Liver (tissue), 9 donors: ENCODE measurements around the gene PYDC1. TPM values are rescaled to one million over a fixed set of nuclear protein-coding genes. Genes with fewer than 3 reads are reported as not detected.

Experiments
- DNase-seq: peaks from one replicate; pipeline ENCODE4 v3.0.0-alpha.2; 2017; ENCODE audit warnings: low spot score
- H3K27ac ChIP-seq, 2 donors: one replicate each; pipeline ENCODE4 v1.7.0; 2013; ENCODE audit warnings: inconsistent platforms in 2 of 2, low read length in 2 of 2, control low read depth in 1 of 2, low read depth in 1 of 2, mild to moderate bottlenecking in 1 of 2
- H3K27me3 ChIP-seq, 4 donors: one replicate each; pipeline versions ENCODE4 v1.6.1 to v1.7.0; 2013; ENCODE audit warnings: low read length in 3 of 4, inconsistent platforms in 1 of 4, mild to moderate bottlenecking in 1 of 4, moderate library complexity in 1 of 4; ENCODE audit not compliant: control insufficient read depth in 4 of 4, insufficient read depth in 4 of 4
- H3K36me3 ChIP-seq, 4 donors: one replicate each; pipeline versions ENCODE4 v1.6.1 to v1.7.0; 2013; ENCODE audit warnings: low read length in 3 of 4, mild to moderate bottlenecking in 3 of 4, low read depth in 1 of 4, moderate library complexity in 1 of 4; ENCODE audit not compliant: control insufficient read depth in 4 of 4, insufficient read depth in 3 of 4
- H3K4me1 ChIP-seq, 4 donors: one replicate each; pipeline versions ENCODE4 v1.6.1 to v1.7.0; 2013; ENCODE audit warnings: low read length in 3 of 4, mild to moderate bottlenecking in 3 of 4, moderate library complexity in 1 of 4; ENCODE audit not compliant: control insufficient read depth in 4 of 4, insufficient read depth in 4 of 4
- H3K4me3 ChIP-seq, 3 donors: one replicate each; pipeline versions ENCODE4 v1.6.1 to v1.7.0; 2013; ENCODE audit warnings: low read length in 3 of 3, control low read depth in 1 of 3, low read depth in 1 of 3, mild to moderate bottlenecking in 1 of 3
- H3K9ac ChIP-seq, 2 donors: one replicate each; pipeline ENCODE4 v1.7.0; 2013; ENCODE audit warnings: low read length in 2 of 2, mild to moderate bottlenecking in 2 of 2, moderate library complexity in 2 of 2, control low read depth in 1 of 2, low read depth in 1 of 2
- H3K9me3 ChIP-seq, 4 donors: one replicate each; pipeline versions ENCODE4 v1.6.1 to v1.7.0; 2013; ENCODE audit warnings: low read length in 3 of 4; ENCODE audit not compliant: control insufficient read depth in 4 of 4
- EGR1 ChIP-seq, 2 donors: IDR thresholded peaks; 2 replicates each; pipeline ENCODE4 v1.6.1; 2016 to 2018; ENCODE audit warnings: antibody characterized with exemption in 2 of 2, low read depth in 2 of 2
- FOXA1 ChIP-seq: IDR thresholded peaks from 2 replicates; pipeline ENCODE4 v1.6.1; 2016; ENCODE audit warnings: antibody characterized with exemption
- FOXA2 ChIP-seq: IDR thresholded peaks from 2 replicates; pipeline ENCODE4 v1.6.1; 2016; ENCODE audit warnings: antibody characterized with exemption
- HNF4G ChIP-seq: IDR thresholded peaks from 2 replicates; pipeline ENCODE4 v1.6.1; 2016; ENCODE audit warnings: antibody characterized with exemption
- JUND ChIP-seq, 2 donors: IDR thresholded peaks; 2 replicates each; pipeline ENCODE4 v1.6.1; 2016; ENCODE audit warnings: antibody characterized with exemption in 2 of 2
- NR2F2 ChIP-seq: IDR thresholded peaks from 2 replicates; pipeline ENCODE4 v1.6.1; 2016; ENCODE audit warnings: antibody characterized with exemption
- RAD21 ChIP-seq, 2 donors: IDR thresholded peaks; 2 replicates each; pipeline ENCODE4 v1.6.1; 2016; ENCODE audit warnings: antibody characterized with exemption in 2 of 2, mild to moderate bottlenecking in 2 of 2
- REST ChIP-seq: IDR thresholded peaks from 2 replicates; pipeline ENCODE4 v1.6.1; 2016; ENCODE audit warnings: antibody characterized with exemption, mild to moderate bottlenecking
- SP1 ChIP-seq: IDR thresholded peaks from 2 replicates; pipeline ENCODE4 v1.6.1; 2018; ENCODE audit warnings: antibody characterized with exemption, mild to moderate bottlenecking
- TAF1 ChIP-seq: conservative IDR thresholded peaks from 2 replicates; pipeline ENCODE4 v1.6.1; 2016; ENCODE audit warnings: antibody characterized with exemption, mild to moderate bottlenecking
- YY1 ChIP-seq: IDR thresholded peaks from 2 replicates; pipeline ENCODE4 v1.6.1; 2016; ENCODE audit warnings: antibody characterized with exemption, mild to moderate bottlenecking
- WGBS: extraction: QIAGEN DNeasy Blood & Tissue Kit; methylation state at CpG from one replicate; pipeline ENCODE4 v1.1.7; 2013; 5-methylcytosine and 5-hydroxymethylcytosine counted together
- polyA plus RNA-seq, 2 donors: library from polyadenylated mRNA; stranded (reverse) in 1 of 2; unstranded in 1 of 2; fragments of 200-250 nt in 1 of 2; fragments of >200 nt in 1 of 2; fragmentation: Nextera tagmentation in 1 of 2; extraction: Ambion mirVana in 1 of 2; gene quantifications; one replicate each; pipeline versions ENCODE4 v1.2.1 to v1.2.3, GENCODE V29; 2013 to 2015
- total RNA-seq, 2 donors: library from RNA; depleted of rRNA; stranded (reverse); fragments of >200 nt; gene quantifications; one replicate each; pipeline ENCODE4 v1.2.3, GENCODE V29; 2014
- TF ChIP-seq, protein P1 (sequence below): IDR thresholded peaks from 2 replicates; pipeline ENCODE4 v1.6.1; 2016; ENCODE audit warnings: antibody characterized with exemption
- donor health status: healthy.
- donor health status: healthy.
- donor health status: healthy.
- donor health status: healthy.
- donor health status: healthy.

The PYDC1 gene
- total and polyA plus RNA-seq, 4 donors, result not detected

DNA sequence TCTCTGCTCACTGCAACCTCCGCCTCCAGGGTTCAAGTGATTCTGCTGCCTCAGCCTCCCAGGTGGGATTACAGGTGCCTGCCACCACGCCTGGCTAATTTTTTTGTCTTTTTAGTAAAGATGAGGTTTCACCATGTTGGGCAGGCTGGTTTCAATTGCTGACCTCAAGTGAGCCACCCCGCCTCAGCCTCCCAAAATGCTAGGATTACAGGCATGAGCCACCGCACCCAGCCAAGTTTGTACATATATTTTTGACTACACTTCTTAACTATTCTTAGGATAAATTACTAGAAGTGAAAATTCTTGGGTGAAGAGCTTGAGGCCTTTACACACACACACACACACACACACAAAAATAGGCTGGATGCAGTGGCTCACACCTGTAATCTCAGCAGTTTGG, 41.4 kb upstream of the PYDC1 start:
- Histone ChIP-seq H3K27ac (no peak overlapping the region), H3K27me3 (no peaks in the 10 kb centered on the region), H3K4me1 (peaks cover 0 to 1% (median 0%) of the 10 kb centered on the region in 4 donors), H3K9me3 (no peaks in the 10 kb centered on the region), H3K36me3 (no peaks in the 10 kb centered on the region), H3K4me3 (no peak overlapping the region), H3K9ac (no peak overlapping the region)
- TF ChIP-seq HNF4G, result no peak
- TF ChIP-seq, protein P1, sequence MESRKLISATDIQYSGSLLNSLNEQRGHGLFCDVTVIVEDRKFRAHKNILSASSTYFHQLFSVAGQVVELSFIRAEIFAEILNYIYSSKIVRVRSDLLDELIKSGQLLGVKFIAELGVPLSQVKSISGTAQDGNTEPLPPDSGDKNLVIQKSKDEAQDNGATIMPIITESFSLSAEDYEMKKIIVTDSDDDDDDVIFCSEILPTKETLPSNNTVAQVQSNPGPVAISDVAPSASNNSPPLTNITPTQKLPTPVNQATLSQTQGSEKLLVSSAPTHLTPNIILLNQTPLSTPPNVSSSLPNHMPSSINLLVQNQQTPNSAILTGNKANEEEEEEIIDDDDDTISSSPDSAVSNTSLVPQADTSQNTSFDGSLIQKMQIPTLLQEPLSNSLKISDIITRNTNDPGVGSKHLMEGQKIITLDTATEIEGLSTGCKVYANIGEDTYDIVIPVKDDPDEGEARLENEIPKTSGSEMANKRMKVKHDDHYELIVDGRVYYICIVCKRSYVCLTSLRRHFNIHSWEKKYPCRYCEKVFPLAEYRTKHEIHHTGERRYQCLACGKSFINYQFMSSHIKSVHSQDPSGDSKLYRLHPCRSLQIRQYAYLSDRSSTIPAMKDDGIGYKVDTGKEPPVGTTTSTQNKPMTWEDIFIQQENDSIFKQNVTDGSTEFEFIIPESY, result no peak
- TF ChIP-seq SP1, result no peak
- TF ChIP-seq RAD21 (IDR thresholded peaks at IDR 0.05), result no peak
- no peak for TF ChIP-seq TAF1
- TF ChIP-seq FOXA1, result no peak
- TF ChIP-seq FOXA2, result no peak
- TF ChIP-seq JUND (IDR thresholded peaks at IDR 0.05), result no peak
- no peak for TF ChIP-seq REST
- TF ChIP-seq YY1, result no peak
- TF ChIP-seq NR2F2, result no peak
- no peak for TF ChIP-seq EGR1 (IDR thresholded peaks at IDR 0.05; ENCODE audit: low read depth in 2 of 2)
- WGBS, result 88% methylated on average over 4 of the region's 4 CpGs
- no peak for DNase-seq

DNA sequence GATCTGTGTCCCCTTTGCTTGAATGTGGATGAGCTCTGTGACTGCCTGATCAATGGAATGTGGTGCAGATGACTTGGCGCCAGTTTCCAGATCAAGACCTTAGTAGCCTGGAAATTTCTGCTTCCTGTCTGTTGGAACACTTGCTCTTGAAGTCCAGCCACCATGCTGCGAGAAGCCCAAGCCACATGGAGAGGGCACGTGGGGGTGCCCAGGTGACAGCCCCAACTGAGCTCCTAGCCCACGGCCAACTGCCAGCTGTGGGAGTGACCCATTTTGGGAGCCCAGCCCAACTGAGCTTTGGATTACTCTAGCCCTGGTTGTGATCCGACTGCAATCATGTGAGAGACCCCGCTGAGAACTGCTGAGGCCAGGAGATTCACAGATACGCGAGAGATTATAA, 39.5 kb upstream of the PYDC1 start:
- WGBS, result 85% methylated on average over 8 of the region's 8 CpGs
- no peak for DNase-seq

More for the DNA sequence above, 39.5 kb upstream of the PYDC1 start:
- Histone ChIP-seq H3K4me3 (no peak overlapping the region), H3K27ac (no peak overlapping the region), H3K4me1 (peaks cover 0 to 1% (median 0%) of the 10 kb centered on the region in 4 donors), H3K36me3 (no peaks in the 10 kb centered on the region), H3K9me3 (no peaks in the 10 kb centered on the region), H3K27me3 (no peaks in the 10 kb centered on the region), H3K9ac (no peak overlapping the region)
- TF ChIP-seq, protein P1, result no peak
